Measurements from ENCODE around the gene BBLN. TPM values are rescaled to one million over a fixed set of nuclear protein-coding genes. Genes with fewer than 3 reads are reported as not detected.

The BBLN gene
- total and polyA plus RNA-seq, 7 donors = 111 to 273 (median 158) TPM

- Histone ChIP-seq H3K36me3 (peaks cover 29 to 60% (median 40%) of the 10 kb centered on the region in 4 donors), H3K27me3 (no peaks in the 10 kb centered on the region), H3K9me3 (no peaks in the 10 kb centered on the region), H3K27ac (no peak overlapping the region), H3K4me1 (peaks cover 0 to 26% (median 16%) of the 10 kb centered on the region in 4 donors), H3K4me3 (no peak overlapping the region)
- DNase-seq = peak; percentile 40
- intact Hi-C loops (cut with DNase I) = no loop called here
- WGBS, 2 donors = 95 to 97% methylated on average over 10 of the region's 10 CpGs
- no peak for TF ChIP-seq EP300 (IDR thresholded peaks at IDR 0.05)
- TF ChIP-seq CTCF (IDR thresholded peaks at IDR 0.05) = no peak
- no peak for TF ChIP-seq POLR2AphosphoS5 (IDR thresholded peaks at IDR 0.05)
- TF ChIP-seq POLR2A (IDR thresholded peaks at IDR 0.05) = no peak
These were observed 3.6 kb downstream of the BBLN start for GRCh38 chr9:128163523-128164306.

GRCh38 chr9:128164307-128164885 is 4.3 kb downstream of the BBLN start:
- H3K27me3 ChIP-seq = no peaks in the 10 kb centered on the region
- no peak overlapping the region for H3K4me3 ChIP-seq
- intact Hi-C loops (cut with DNase I) = no loop called here
- peak; percentile 50 for DNase-seq
- peaks cover 36 to 67% (median 47%) of the 10 kb centered on the region in 4 donors for H3K36me3 ChIP-seq
- no peak overlapping the region for H3K27ac ChIP-seq
- no peaks in the 10 kb centered on the region for H3K9me3 ChIP-seq
- 82 to 85% methylated on average over 14 of the region's 14 CpGs for WGBS, 2 donors
- no peak for TF ChIP-seq POLR2A (IDR thresholded peaks at IDR 0.05)
- no peak for TF ChIP-seq POLR2AphosphoS5 (IDR thresholded peaks at IDR 0.05)
- TF ChIP-seq EP300 (IDR thresholded peaks at IDR 0.05) = no peak
- TF ChIP-seq CTCF (IDR thresholded peaks at IDR 0.05) = no peak
- H3K4me1 ChIP-seq = peaks cover 0 to 24% (median 12%) of the 10 kb centered on the region in 4 donors

- DNase-seq = no peak
- peaks cover 39 to 85% (median 55%) of the 10 kb centered on the region in 4 donors for H3K36me3 ChIP-seq
- WGBS, 2 donors = 97 to 98% methylated on average over 18 of the region's 18 CpGs
- no peak overlapping the region for H3K27ac ChIP-seq
- intact Hi-C loops (cut with DNase I) = no loop called here
- TF ChIP-seq CTCF (IDR thresholded peaks at IDR 0.05) (no peak), POLR2AphosphoS5 (IDR thresholded peaks at IDR 0.05) (no peak), POLR2A (IDR thresholded peaks at IDR 0.05) (no peak), EP300 (IDR thresholded peaks at IDR 0.05) (no peak)
- peaks cover 0 to 11% (median 4%) of the 10 kb centered on the region in 4 donors for H3K4me1 ChIP-seq
- H3K4me3 ChIP-seq = no peak overlapping the region
- H3K9me3 ChIP-seq = no peaks in the 10 kb centered on the region
- no peaks in the 10 kb centered on the region for H3K27me3 ChIP-seq
These were observed 6.1 kb downstream of the BBLN start for GRCh38 chr9:128166169-128166568.

- TF ChIP-seq CTCF (IDR thresholded peaks at IDR 0.05) = no peak
- TF ChIP-seq EP300 (IDR thresholded peaks at IDR 0.05) = no peak
- no peak for TF ChIP-seq POLR2A (IDR thresholded peaks at IDR 0.05)
- TF ChIP-seq POLR2AphosphoS5 (IDR thresholded peaks at IDR 0.05) = no peak
- H3K4me3 ChIP-seq = no peak overlapping the region
- DNase-seq = no peak
- 97 to 100% methylated on average over 4 of the region's 4 CpGs for WGBS, 2 donors
- no peaks in the 10 kb centered on the region for H3K27me3 ChIP-seq
- peaks cover 0 to 3% (median under 1%) of the 10 kb centered on the region in 4 donors for H3K4me1 ChIP-seq
- peaks cover 39 to 93% (median 55%) of the 10 kb centered on the region in 4 donors for H3K36me3 ChIP-seq
- no peak overlapping the region for H3K27ac ChIP-seq
- intact Hi-C loops (cut with DNase I) = no loop called here
- H3K9me3 ChIP-seq = no peaks in the 10 kb centered on the region
These were observed 7.1 kb downstream of the BBLN start for GRCh38 chr9:128167209-128167608.

All from sigmoid colon (tissue), 7 donors.